Peyer's patch (tissue), 4 donors: ENCODE data around the gene NRL. TPM values are rescaled to one million over a fixed set of nuclear protein-coding genes. Genes with fewer than 3 reads are reported as not detected.
"Not testable (repeated sequence)": the region's sequence is repeated elsewhere in the genome, so short reads cannot be mapped to it uniquely, and the experiment has no call there.

Source experiments
- DNase-seq, 3 donors: peaks; one replicate each; pipeline ENCODE4 v3.0.0-alpha.2; 2017 to 2019
- H3K27ac ChIP-seq, 4 donors: fragments of 200-600 bp; sonication (generic); one replicate each; pipeline ENCODE4 v1.5.1; 2016 to 2019
- H3K27me3 ChIP-seq, 2 donors: fragments of 200-600 bp; sonication (generic); one replicate each; pipeline ENCODE4 v1.5.1; 2019
- H3K36me3 ChIP-seq, 3 donors: fragments of 200-600 bp; sonication (generic); one replicate each; pipeline ENCODE4 v1.5.1; 2016 to 2019
- H3K4me1 ChIP-seq, 4 donors: fragments of 200-600 bp; sonication (generic); one replicate each; pipeline ENCODE4 v1.5.1; 2016 to 2019
- H3K4me3 ChIP-seq, 4 donors: fragments of 200-600 bp; sonication (generic); 1 replicate in 3 of 4; 2 replicates in 1 of 4; pipeline ENCODE4 v1.5.1; 2016 to 2019; ENCODE audit warnings: mild to moderate bottlenecking in 1 of 4
- H3K9me3 ChIP-seq, 4 donors: fragments of 200-600 bp; sonication (generic); one replicate each; pipeline ENCODE4 v1.5.1; 2016 to 2019; ENCODE audit warnings: mild to moderate bottlenecking in 1 of 4
- POLR2A ChIP-seq, 2 donors: fragments of 450-650 bp; IDR thresholded peaks; one replicate each; pipeline ENCODE4 v1.5.1; 2017; ENCODE audit warnings: antibody characterized with exemption in 2 of 2, mild to moderate bottlenecking in 2 of 2, moderate library complexity in 2 of 2
- total RNA-seq, 4 donors: library from RNA; depleted of rRNA; stranded (reverse); fragments of >200 nt; gene quantifications; one replicate each; pipeline ENCODE4 v1.1.0, GENCODE V29; 2016
- TF ChIP-seq, protein P1 (sequence below), 6 experiments: fragments of 450-650 bp in 4 of 6; fragments of 200-600 bp in 2 of 6; sonication (generic) in 1 of 6; IDR thresholded peaks; one replicate each; pipeline ENCODE4 v1.5.1; 2017 to 2019; ENCODE audit warnings: antibody characterized with exemption in 6 of 6, mild to moderate bottlenecking in 3 of 6, moderate library complexity in 1 of 6

The NRL gene
- total RNA-seq, 4 donors from 2014 or later: 4.6 to 14.2 (median 13.5) TPM; not detected in 1

DNA sequence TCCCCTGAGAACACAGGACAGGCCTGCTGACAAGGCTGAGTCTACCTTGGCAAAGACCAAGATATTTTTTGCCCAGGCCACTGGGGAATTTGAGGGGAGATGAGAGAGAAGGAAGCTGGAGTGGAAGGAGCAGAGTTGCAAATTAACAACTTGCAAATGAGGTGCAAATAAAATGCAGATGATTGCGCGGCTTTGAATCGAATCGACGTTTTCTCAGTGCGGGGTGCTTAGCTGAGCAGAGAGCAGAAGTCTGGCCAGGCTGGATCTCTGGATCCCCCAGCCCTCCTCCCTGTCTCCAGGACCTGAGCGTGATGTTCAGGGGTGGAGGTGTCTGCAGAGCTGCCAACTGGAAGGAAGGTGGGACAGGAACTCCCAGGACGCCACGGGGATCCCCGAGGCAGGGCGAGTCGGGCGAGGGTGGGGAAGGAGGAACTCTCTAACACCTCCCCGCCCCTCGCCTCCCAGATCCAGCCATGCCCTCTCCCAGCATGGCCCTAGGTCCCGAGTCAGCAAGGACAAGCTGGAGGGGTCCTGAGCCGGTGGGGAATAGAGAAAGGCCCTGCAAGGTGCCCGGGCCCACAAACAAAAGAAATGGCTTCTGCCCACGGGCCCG is 63.5 kb downstream of the NRL start:
- peak in 1 of 3 donors; percentile 41 for DNase-seq

DNA sequence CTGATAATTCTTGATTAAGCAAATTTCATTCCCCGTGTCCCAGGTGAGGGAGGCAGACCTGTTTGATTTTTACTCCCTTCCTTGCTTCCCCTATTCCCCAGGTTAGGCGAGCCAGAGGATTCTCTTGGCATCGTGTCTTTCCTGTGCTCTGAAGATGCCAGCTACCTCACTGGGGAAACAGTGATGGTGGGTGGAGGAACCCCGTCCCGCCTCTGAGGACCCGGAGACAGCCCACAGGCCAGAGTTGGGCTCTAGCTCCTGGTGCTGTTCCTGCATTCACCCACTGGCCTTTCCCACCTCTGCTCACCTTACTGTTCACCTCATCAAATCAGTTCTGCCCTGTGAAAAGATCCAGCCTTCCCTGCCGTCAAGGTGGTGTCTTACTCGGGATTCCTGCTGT is 64.0 kb downstream of the NRL start:
- not testable (repeated sequence) for DNase-seq, H3K27me3 ChIP-seq, H3K9me3 ChIP-seq, H3K4me3 ChIP-seq, H3K36me3 ChIP-seq, H3K27ac ChIP-seq
- peaks cover 0 to 17% (median 8%) of the 10 kb centered on the region in 4 donors for H3K4me1 ChIP-seq

More for the DNA sequence above, 63.5 kb downstream of the NRL start:
- Histone ChIP-seq H3K4me1 (peaks cover 0 to 17% (median 8%) of the 10 kb centered on the region in 4 donors), H3K4me3 (peak overlapping the region; percentile 67 to 78 (median 69)), H3K27me3 (no peaks in the 10 kb centered on the region), H3K36me3 (no peaks in the 10 kb centered on the region), H3K9me3 (no peaks in the 10 kb centered on the region), H3K27ac (peak overlapping the region in 3 of 4 donors; percentile 48 to 71 (median 61))
- TF ChIP-seq, protein P1, sequence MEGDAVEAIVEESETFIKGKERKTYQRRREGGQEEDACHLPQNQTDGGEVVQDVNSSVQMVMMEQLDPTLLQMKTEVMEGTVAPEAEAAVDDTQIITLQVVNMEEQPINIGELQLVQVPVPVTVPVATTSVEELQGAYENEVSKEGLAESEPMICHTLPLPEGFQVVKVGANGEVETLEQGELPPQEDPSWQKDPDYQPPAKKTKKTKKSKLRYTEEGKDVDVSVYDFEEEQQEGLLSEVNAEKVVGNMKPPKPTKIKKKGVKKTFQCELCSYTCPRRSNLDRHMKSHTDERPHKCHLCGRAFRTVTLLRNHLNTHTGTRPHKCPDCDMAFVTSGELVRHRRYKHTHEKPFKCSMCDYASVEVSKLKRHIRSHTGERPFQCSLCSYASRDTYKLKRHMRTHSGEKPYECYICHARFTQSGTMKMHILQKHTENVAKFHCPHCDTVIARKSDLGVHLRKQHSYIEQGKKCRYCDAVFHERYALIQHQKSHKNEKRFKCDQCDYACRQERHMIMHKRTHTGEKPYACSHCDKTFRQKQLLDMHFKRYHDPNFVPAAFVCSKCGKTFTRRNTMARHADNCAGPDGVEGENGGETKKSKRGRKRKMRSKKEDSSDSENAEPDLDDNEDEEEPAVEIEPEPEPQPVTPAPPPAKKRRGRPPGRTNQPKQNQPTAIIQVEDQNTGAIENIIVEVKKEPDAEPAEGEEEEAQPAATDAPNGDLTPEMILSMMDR (IDR thresholded peaks at IDR 0.05): no peak
- TF ChIP-seq POLR2A (IDR thresholded peaks at IDR 0.05): no peak

DNA sequence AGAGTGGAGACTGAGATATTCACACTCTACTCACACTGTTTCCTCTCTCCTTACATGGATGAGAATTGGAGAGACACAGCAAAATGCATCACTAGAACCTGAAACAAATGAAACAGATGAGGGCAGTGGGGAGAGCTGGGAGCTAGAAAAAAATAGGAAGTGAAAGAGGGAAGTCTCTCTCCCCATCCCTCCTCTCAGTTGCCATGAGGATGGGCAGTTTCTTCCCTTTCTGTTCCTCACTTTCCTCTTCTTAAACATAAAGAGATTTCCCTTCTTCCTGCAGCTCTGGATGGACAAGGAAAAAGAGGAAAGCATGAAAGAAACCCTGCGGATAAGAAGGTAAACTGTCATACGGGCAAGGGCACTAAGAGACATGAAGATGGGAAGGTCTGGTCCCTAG is 65.7 kb downstream of the NRL start:
- H3K4me1 ChIP-seq: peaks cover 0 to 17% (median 8%) of the 10 kb centered on the region in 4 donors
- H3K9me3 ChIP-seq, H3K36me3 ChIP-seq, H3K27me3 ChIP-seq, DNase-seq, H3K27ac ChIP-seq, H3K4me3 ChIP-seq: not testable (repeated sequence)

DNA sequence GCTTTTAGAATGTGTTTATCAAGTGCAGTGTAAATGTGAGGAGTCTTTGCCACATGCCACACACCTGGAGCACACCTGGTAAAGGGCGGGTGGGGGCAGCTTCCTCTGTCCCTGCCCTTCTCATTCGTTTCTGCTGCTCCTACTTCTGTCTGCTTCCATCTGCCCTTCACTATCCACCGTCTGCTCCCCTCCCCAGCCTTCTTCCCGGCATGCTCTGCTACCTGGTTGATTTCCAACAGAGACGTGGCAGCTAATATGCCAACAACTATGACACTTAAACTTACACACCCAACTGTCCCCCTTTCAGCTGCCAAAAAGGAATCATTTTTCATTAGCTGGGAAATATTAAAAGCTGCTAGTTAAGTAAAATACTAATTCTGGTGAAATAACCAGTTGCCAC is 72.0 kb downstream of the NRL start:
- no peak overlapping the region for H3K4me3 ChIP-seq
- no peaks in the 10 kb centered on the region for H3K9me3 ChIP-seq
- H3K4me1 ChIP-seq: no peaks in the 10 kb centered on the region
- no peak overlapping the region for H3K27ac ChIP-seq
- H3K36me3 ChIP-seq: no peaks in the 10 kb centered on the region
- no peak for DNase-seq
- no peaks in the 10 kb centered on the region for H3K27me3 ChIP-seq
- no peak for TF ChIP-seq POLR2A (IDR thresholded peaks at IDR 0.05)

DNA sequence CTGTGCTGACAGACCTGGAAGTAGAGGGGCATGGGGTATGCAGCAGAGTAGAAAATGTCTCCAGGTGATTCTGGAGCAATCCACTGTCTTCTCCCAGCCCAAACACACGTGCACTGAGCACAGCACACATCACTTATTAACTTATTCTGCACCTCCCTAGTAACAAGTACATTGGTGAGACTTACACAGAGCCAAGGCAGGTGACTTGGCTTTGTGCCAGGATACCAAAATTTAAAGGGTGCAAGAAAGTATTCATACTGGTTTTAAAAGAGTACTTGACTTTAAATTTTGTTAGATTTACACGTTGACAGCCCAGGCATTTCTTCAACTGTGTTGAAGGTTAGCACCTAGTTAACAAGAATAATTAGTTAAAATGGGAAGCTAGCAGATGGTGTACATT is 74.1 kb downstream of the NRL start:
- H3K36me3 ChIP-seq: no peaks in the 10 kb centered on the region
- H3K4me1 ChIP-seq: peaks cover 0 to 3% (median 0%) of the 10 kb centered on the region in 4 donors
- no peaks in the 10 kb centered on the region for H3K9me3 ChIP-seq
- no peaks in the 10 kb centered on the region for H3K27me3 ChIP-seq
- TF ChIP-seq, protein P1 (IDR thresholded peaks at IDR 0.05): no peak
- TF ChIP-seq POLR2A (IDR thresholded peaks at IDR 0.05): no peak
- no peak overlapping the region for H3K27ac ChIP-seq
- DNase-seq: no peak
- H3K4me3 ChIP-seq: no peak overlapping the region

DNA sequence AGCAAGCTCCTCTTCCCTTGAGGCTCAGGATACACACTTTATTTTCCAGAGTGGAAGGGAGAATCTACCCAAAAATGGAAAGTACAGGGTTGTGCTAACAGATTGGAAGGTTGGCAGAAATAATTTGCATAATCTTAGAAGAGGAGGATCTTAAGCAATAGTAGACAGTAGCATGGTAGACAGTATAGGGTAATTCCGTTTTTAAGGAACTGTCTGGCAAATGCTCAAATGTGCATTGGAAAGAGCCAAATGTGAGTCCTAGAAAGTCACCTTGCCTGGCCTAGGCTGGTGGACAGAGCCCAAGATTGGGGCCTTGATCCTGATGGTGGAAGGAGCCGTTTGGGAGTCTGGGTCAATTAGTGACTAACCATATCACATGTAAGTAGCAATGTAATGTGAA is 76.1 kb downstream of the NRL start:
- Histone ChIP-seq H3K27ac (no peak overlapping the region), H3K4me3 (no peak overlapping the region), H3K4me1 (peaks cover 0 to 4% (median 0%) of the 10 kb centered on the region in 4 donors), H3K27me3 (no peaks in the 10 kb centered on the region), H3K9me3 (no peaks in the 10 kb centered on the region), H3K36me3 (no peaks in the 10 kb centered on the region)
- TF ChIP-seq, protein P1 (IDR thresholded peaks at IDR 0.05): no peak
- TF ChIP-seq POLR2A (IDR thresholded peaks at IDR 0.05): no peak
- DNase-seq: no peak

DNA sequence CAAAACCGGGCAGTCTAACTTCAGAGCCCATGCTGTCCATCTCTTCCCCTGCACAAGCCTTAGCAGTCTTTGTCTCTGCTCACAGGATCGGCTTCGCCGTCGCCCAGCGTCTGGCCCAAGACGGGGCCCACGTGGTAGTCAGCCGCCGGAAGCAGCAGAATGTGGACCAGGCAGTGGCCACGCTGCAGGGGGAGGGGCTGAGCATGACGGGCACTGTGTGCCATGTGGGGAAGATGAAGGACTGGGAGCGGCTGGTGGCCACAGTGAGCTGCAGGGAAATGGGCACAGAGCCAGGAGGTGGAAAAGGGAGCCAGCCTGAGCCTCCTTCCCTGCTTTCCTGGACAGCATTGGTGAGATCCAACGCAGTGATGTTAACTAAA is 77.1 kb downstream of the NRL start:
- Histone ChIP-seq H3K4me1 (peaks cover 0 to 4% (median 0%) of the 10 kb centered on the region in 4 donors), H3K36me3 (no peaks in the 10 kb centered on the region), H3K4me3 (no peak overlapping the region), H3K9me3 (no peaks in the 10 kb centered on the region), H3K27ac (no peak overlapping the region), H3K27me3 (no peaks in the 10 kb centered on the region)
- no peak for TF ChIP-seq POLR2A (IDR thresholded peaks at IDR 0.05)
- TF ChIP-seq, protein P1 (IDR thresholded peaks at IDR 0.05): no peak
- DNase-seq: no peak

DNA sequence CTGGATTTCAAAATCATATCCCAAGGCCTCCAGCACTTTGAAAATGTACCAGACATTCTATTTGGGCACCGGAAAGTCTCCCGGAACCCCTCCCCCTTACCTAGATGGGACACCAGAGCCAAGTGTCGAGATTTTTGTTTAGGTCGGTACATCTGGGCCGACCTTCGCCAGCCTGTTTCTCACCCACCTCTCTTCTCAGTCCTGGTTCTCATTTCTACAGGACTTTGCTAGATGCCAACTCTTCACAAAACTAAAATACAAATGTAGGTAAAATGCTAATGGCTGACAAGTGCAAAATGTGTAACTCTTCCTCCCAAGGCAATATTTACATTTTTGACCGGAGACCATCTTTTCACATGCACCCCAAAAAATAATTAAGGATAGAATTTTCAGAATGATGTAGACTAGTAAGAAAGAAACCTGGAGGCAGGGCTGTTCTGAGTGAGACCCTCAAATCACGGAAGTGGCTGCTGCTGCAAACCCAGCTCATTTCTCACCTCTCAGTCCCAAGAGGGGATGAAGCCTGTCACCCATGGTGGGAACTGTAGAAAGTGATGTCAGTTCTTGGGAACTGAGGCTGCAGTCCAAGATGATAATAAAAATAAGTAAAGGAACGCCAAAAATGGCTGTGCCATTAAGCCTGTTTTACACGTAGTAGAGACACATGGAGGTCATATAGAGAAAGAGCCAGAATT is 77.6 kb downstream of the NRL start:
- H3K4me1 ChIP-seq, H3K36me3 ChIP-seq, H3K9me3 ChIP-seq, DNase-seq, H3K27me3 ChIP-seq: not testable (repeated sequence)
- peak overlapping the region; percentile 68 to 99 (median 84) for H3K27ac ChIP-seq
- peak overlapping the region; percentile 54 to 83 (median 60) for H3K4me3 ChIP-seq
